ENCODE measurements around the gene MRM1.

DNA sequence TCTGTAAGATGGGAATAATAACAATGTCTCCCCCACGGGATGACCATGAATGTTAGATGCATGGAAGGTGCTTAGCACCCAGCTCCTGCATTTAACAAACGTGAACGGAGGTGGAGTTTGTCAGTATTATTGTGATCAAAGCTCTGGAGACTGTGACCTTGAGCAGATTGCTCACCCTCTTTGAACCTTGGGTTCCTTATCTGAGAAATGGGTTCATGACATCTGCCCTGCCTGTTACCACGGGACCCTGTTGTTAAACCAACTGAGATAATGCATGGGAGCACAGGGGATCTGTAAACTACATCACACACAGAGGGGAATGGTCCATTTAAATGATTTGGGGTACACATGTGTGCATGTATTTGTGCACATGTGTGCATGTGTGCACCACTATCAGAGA, 29.6 kb downstream of the MRM1 start:
- TF ChIP-seq POLR2AphosphoS5 (IDR thresholded peaks at IDR 0.05) (no peak), CTCF (IDR thresholded peaks at IDR 0.05) (no peak), EP300 (IDR thresholded peaks at IDR 0.05) (no peak), POLR2A (IDR thresholded peaks at IDR 0.05) (no peak)
